Fibroblast of lung (primary cell): ENCODE measurements around the gene KCNJ10.

Source experiments
- CTCF ChIP-seq, 2 donors: IDR thresholded peaks in 1 of 2; conservative IDR thresholded peaks in 1 of 2; 1 replicate in 1 of 2; 2 replicates in 1 of 2; pipeline ENCODE4 v1.5.1; 2011 to 2012; ENCODE audit warnings: low read length in 2 of 2, control low read depth in 1 of 2, inconsistent platforms in 1 of 2, low read depth in 1 of 2, mild to moderate bottlenecking in 1 of 2
- EZH2 ChIP-seq: IDR thresholded peaks from 2 replicates; pipeline ENCODE4 v1.5.1; 2012; ENCODE audit warnings: low read length, control low read depth, mild to moderate bottlenecking; ENCODE audit errors: missing control alignments

GRCh38 chr1:159987186-159987585 is 82.8 kb downstream of the KCNJ10 start:
- TF ChIP-seq CTCF (conservative IDR thresholded peaks at IDR 0.05 in 1 of 2, IDR thresholded peaks at IDR 0.05 in 1 of 2; ENCODE audit: low read depth in 1 of 2, low read length in 2 of 2) = no peak
- no peak for TF ChIP-seq EZH2
